ENCODE results near the gene EIPR1. TPM values are rescaled to one million over a fixed set of nuclear protein-coding genes. Genes with fewer than 3 reads are reported as not detected.

Gene EIPR1
- total and polyA plus RNA-seq, 2 experiments from 2014 or later = 17.4 to 46.3 TPM

GRCh38 chr2:3303583-3304406 lies 73.8 kb downstream of the EIPR1 start:
- Histone ChIP-seq H3K9me2 (ENCODE audit: insufficient read depth) (no peaks in the 10 kb centered on the region), H3F3A (replicated peaks; ENCODE audit: low read depth) (no peaks in the 10 kb centered on the region), H4K20me1 (replicated peaks; ENCODE audit: insufficient read depth) (peaks cover 4% of the 10 kb centered on the region; the same call in 1 of the 2 replicates), H3K4me2 (peak overlapping the region; percentile 64), H3K4me1 (ENCODE audit: insufficient read depth) (peaks cover 14% of the 10 kb centered on the region; the same call in 1 of the 2 replicates), H3K27me3 (ENCODE audit: insufficient read depth) (no peaks in the 10 kb centered on the region), H2AFZ (0 out of 2 replicates have a peak overlapping the region, but pooled peaks have one; percentile 70), H3K36me3 (ENCODE audit: insufficient read depth) (no peaks in the 10 kb centered on the region), H3K4me3 (no peak overlapping the region), H3K27ac (ENCODE audit: low read depth) (no peak overlapping the region), H3K79me2 (replicated peaks; ENCODE audit: insufficient read depth) (peaks cover 15% of the 10 kb centered on the region)
- DNase-seq (ENCODE audit: low spot score) = peak; percentile 92
- peaks cover 8% of the 10 kb centered on the region; the same call in 2 of the 3 replicates for H3K36me3 Mint-ChIP-seq (ENCODE audit: low read depth)
- H3K4me1 Mint-ChIP-seq = peaks cover 47% of the 10 kb centered on the region
- peak; percentile 86 to 94 for TF ChIP-seq CTCF (conservative IDR thresholded peaks at IDR 0.05; ENCODE audit: low read depth in 2 of 2)
- TF ChIP-seq POLR2AphosphoS5 (IDR thresholded peaks at IDR 0.05; ENCODE audit: low read depth) = no peak
- peak; percentile 30; the same call in 1 of the 2 replicates for TF ChIP-seq CREB1 (CRISPR knock-in tag; IDR thresholded peaks at IDR 0.05; ENCODE audit: low read depth)
- ATAC-seq = peak; percentile 92
- H3K9me3 Mint-ChIP-seq = no peaks in the 10 kb centered on the region; the same call in 2 of the 3 replicates
- peak overlapping the region; percentile 84 for H3K27ac Mint-ChIP-seq
- peaks cover 7% of the 10 kb centered on the region for H3K27me3 Mint-ChIP-seq (ENCODE audit: insufficient read depth, low read depth, poor library complexity)
- H3K4me3 Mint-ChIP-seq = peak overlapping the region; percentile 51; the same call in 2 of the 3 replicates

- peaks cover 43% of the 10 kb centered on the region for H3K4me1 Mint-ChIP-seq
- Histone ChIP-seq H3K4me2 (peak overlapping the region; percentile 64), H3K79me2 (replicated peaks; ENCODE audit: insufficient read depth) (peaks cover 10% of the 10 kb centered on the region), H3K4me3 (no peak overlapping the region), H4K20me1 (replicated peaks; ENCODE audit: insufficient read depth) (peaks cover 4% of the 10 kb centered on the region; the same call in 1 of the 2 replicates), H3K27me3 (ENCODE audit: insufficient read depth) (no peaks in the 10 kb centered on the region), H3F3A (replicated peaks; ENCODE audit: low read depth) (no peaks in the 10 kb centered on the region), H3K27ac (ENCODE audit: low read depth) (no peak overlapping the region), H2AFZ (0 out of 2 replicates have a peak overlapping the region, but pooled peaks have one; percentile 70), H3K36me3 (ENCODE audit: insufficient read depth) (no peaks in the 10 kb centered on the region), H3K9me2 (ENCODE audit: insufficient read depth) (no peaks in the 10 kb centered on the region), H3K4me1 (ENCODE audit: insufficient read depth) (peaks cover 8% of the 10 kb centered on the region; the same call in 1 of the 2 replicates)
- no peaks in the 10 kb centered on the region; the same call in 2 of the 3 replicates for H3K9me3 Mint-ChIP-seq
- DNase-seq (ENCODE audit: low spot score) = no peak
- ATAC-seq = peak; percentile 55
- H3K4me3 Mint-ChIP-seq = peak overlapping the region; percentile 51; the same call in 2 of the 3 replicates
- H3K36me3 Mint-ChIP-seq (ENCODE audit: low read depth) = peaks cover 8% of the 10 kb centered on the region; the same call in 2 of the 3 replicates
- H3K27ac Mint-ChIP-seq = peak overlapping the region; percentile 84
- H3K27me3 Mint-ChIP-seq (ENCODE audit: insufficient read depth, low read depth, poor library complexity) = peaks cover 7% of the 10 kb centered on the region
- TF ChIP-seq CREB1 (CRISPR knock-in tag; IDR thresholded peaks at IDR 0.05; ENCODE audit: low read depth) = no peak
- TF ChIP-seq ZNF462 (CRISPR knock-in tag; IDR thresholded peaks at IDR 0.05) = no peak
- no peak for TF ChIP-seq STAT1 (IDR thresholded peaks at IDR 0.05; ENCODE audit: unreplicated experiment)
Observed at GRCh38 chr2:3302751-3303582, 74.7 kb downstream of the EIPR1 start.
